GM19397 (cell line): ENCODE data around the gene ZNF74.

ENCODE experiments used
- ATAC-seq: cut with Tn5 transposase; IDR thresholded peaks from one replicate; pipeline ENCODE4 v1.9.1; 2021; ENCODE audit warnings: mild to moderate bottlenecking, moderate library complexity; ENCODE audit not compliant: unreplicated experiment

Gene ZNF74

DNA sequence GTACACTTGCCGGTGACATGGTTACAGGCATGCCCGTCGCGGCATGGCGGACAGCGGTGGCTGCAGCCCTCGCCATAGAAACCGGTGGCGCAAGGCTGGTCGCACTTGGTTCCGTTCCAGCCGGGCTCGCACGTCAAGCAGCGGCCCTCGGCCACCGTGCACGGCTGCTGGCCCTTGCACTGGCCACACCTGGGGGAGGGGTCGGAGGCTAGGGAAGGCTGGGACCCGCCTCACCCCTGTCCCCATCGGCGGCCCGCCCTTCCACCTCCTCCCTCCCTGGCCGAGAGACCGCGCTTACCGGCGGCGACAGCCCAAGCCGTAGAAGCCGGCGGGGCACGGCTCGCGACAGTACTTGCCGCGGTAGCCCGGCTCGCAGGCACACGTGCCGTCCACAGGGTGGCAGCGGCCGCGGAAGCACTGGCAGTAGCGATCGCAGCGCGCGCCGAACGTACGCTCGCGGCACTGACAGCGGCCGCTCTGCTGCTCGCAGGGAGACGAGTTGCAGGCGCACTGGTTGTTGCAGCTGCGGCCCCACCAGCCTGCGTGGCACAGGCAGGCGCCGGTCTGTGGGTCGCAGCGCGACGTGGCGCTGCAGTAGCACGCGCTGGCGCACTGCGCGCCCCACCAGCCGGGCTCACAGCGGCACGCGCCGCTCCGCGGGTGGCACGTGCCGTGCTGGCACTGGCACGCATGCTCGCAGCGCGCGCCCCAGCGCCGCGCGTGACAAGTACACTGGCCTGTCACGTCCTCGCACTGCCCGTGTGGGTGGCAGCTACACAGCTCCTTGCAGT is 37.0 kb downstream of the ZNF74 start:
- no peak for ATAC-seq

DNA sequence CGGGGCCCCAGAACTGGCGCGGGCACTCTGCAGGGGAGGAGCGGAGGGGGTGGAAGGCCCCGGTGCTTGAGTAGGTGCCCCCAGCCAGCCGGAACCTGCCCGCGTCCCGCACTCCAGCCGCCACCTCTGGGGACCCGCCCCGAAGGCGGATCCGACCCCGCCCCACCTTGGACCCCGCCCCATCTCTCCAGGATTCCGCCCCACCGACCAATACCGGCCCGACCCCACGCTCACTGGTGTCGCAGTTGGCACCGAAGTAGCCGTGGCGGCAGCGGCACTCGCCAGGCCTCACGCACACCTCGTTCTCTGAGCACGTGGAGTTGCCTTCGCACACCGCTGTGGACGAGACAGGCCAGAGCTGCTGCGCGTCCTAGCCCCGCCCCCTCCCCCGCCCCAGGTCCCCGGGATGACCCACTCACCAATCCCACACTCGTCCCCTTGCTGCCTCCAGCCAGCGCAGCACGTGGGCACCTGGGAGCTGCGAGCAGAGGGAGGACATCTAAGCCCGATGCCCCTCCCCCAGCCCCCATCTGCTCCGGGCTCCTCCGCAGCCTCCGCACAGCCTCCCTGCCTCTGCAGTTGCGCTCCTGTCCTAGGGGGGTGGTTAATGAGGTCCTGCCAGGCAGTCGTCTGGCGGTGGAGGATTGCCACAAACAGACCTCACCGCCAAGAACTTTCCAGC is 37.7 kb downstream of the ZNF74 start:
- ATAC-seq = no peak

DNA sequence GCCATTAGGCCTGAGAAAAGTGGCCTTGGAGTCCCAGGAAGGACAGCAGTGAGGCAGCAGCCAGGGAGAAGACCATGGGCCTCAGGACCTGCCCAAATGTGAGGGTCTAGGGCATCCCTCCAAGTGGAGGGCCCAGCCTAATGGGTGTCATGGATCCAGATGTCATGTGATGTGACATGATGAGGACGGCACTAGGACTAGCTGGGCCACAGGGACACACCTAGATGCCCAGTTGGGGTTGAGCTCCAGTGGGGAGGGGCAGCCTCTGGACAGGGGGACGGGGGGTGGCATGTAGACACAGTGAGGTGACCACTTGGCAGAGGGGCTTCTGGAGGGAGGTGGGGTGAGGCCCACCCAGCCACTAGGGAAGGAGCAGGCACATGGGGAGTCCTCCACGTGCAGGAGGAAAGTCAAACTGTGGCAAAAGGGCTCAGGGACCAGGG is 38.3 kb downstream of the ZNF74 start:
- ATAC-seq = no peak

DNA sequence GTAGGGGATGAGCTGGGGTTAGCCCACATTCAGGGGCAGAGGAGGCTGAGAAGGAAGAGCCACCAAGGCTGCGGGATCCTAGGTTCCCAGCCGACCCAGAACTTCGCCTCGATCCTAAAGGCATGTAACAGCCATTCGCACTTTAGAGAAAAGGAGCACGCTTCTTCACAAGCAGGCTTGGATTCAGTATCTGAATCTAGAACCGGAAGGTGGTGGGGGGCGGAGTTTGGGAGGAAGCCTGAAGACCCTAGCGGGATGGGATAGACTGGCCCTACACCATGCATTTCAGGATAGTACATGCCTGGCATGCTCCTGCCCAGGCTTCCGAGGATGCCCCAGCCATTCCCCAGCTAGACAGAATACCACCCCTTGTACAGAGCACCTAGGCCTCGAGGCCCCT is 39.2 kb downstream of the ZNF74 start:
- no peak for ATAC-seq

DNA sequence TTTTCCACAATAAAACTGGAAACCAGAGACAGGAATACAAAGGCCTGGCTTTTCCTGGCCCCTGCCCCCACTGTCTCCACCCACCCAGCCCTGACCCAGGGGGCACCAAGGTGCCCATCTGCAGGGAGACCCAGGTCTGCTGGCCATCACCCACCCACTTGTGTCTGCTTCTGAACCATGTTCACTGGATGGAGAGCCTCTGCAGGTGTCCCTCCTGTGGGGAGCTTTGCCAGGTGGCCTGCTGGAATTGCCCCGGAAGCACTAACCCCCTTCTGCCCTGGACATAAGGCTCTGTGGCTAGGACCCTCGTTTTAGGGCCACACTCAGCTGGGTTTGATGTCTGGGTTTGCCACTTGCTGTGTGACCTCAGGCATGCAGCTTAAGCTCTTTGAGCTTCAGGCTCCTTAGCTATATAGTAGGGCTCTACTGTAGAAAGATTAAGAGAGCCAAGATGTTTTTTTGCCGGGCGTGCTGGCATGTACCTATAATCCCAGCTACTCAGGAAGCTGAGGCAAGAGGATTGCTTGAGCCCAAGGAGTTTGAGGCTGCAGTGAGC is 39.8 kb downstream of the ZNF74 start:
- no peak for ATAC-seq

DNA sequence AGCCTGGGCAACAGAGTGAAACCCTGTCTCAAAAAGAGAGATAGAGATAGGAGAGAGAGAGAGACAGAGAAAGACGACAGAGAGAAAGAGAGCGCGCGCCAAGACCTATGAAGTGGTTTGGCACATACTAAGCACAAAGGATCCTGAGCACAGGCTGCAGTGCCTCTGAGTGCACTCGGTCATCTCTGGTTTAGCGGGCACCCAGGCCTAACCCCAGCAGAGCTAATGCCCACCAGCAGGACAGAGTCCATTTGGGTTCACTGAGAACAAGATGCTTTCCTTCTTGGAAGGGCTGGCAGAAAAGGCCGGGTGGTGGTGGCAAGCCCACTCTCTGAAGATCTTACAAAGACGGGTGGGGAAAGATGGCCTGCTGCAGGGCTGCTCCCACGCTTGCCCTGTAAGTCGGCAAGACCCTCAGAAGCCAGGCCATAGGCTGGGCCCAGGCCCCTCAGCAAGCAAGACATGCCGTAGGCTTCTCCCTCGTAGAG is 40.4 kb downstream of the ZNF74 start:
- ATAC-seq = no peak

DNA sequence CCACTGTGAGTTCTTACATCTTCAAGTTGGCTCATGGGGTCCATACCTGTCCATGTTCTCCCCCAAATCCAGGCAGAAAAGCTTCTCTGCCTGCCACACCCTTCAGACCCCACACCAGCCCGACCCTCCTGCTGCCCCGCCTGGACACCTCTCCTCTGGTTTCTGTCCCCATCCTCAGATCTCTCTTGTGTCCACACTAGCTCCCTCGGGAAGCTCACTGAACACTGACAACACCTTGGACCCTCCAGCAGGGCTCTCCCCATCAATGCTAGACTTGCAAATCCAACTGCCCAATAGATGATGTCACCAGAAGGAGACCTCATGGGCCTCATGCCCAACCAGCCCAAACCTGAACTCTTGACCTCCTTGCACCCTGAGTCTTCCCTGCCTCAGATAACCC is 40.8 kb downstream of the ZNF74 start:
- no peak for ATAC-seq

DNA sequence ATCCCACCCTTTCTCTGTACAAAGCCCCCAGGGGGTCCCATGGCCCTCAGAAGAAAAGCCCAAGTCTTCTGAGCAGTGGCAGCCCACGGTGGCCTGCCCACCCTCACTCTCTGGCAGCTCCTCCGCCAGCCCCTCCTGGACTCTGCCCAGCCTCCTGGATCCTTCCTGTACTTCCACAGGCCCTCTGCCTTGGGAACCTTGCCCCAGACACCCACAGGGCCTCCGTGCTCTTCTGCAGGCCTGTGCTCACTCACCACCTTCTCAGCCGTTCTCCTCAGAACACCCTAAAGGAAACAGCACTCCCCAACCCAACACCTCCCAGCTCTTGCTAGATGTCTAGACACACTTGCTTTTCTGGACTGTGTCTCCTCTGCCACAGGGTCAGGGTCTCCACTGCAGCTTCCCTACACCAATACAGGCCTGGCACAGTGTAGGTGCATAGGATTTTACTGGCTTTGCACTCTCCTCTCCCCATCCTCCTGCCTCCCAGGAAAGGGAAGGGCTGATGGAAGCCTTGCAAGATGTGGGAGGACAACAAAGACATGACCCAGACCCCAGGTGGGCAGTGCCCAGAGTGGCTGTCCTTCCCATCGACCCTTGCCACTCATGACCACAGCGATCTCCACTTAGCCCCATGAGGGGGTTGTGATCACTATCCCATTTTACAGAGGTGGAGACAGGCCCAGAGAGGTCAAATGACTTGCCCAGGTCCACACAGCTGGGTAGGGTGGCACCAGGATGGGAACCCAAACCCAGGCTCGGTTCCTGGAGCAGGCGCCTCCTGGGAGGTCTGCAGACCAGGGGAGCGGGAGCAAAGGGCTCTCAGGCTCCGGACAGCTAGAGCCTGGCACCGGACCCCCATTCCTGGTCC is 41.7 kb downstream of the ZNF74 start:
- ATAC-seq = no peak

DNA sequence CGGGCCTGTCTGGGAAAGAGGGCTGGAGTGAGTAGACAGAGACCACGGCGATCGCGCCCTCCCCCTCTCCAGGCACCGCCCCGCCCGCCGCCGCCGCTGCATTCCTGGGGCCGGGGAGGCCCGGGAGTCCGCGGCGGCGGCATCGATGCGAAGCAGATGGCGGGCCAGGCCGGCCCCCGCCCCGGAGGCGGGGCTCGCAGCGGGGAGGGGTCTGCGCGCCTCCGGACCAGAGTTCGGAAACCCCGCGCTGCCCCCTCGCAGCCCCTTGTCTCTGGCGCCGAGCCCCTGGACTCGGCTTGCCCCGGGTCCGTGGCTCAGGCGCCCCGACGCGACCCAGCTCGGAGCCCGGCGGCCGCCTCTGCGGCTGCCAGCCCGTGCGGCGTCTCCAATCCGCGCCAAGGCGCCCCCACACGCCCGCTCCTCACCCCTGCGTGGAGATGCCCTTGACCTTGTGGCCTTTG is 42.4 kb downstream of the ZNF74 start:
- no peak for ATAC-seq

DNA sequence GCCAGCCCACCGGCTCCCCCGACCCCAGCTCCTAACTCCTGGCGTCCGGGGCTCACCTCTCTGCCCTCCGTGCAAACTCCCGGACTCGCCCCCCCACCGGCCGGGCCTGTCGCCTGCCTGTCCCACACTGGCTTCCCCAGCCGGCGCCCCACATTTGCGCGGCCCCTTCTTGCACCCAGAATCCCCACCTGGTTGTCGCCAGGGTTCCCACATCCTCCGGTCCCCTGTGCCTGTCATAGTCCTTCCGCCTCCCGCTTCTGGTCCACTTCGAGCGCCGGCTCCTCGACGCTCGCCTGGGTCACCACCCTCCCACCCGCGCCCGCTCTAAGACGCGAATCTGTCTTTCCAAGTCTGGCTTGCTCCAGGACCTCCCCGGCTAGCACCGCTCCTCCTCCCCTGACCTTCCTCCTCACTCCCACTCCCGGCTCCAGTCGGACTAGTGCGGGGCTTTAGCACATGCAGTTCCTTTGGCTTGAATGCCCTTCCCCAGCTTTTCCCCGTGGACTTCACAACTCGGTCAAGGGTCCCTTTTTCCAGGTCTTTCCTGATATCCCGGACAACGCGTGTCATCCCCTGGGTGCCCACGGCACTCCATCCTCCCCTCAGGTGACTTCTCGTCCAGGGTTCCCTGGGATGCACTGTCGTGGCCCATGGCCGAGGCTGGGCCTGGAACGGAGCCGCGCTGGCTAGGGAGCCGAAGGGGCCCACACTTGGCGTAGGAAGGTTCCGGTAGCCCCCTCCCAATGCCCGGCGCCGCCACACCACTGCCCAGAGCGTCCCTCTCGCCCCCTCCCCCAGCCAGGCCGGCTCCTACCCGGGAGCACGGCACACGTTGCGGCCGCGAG is 43.0 kb downstream of the ZNF74 start:
- ATAC-seq = no peak

DNA sequence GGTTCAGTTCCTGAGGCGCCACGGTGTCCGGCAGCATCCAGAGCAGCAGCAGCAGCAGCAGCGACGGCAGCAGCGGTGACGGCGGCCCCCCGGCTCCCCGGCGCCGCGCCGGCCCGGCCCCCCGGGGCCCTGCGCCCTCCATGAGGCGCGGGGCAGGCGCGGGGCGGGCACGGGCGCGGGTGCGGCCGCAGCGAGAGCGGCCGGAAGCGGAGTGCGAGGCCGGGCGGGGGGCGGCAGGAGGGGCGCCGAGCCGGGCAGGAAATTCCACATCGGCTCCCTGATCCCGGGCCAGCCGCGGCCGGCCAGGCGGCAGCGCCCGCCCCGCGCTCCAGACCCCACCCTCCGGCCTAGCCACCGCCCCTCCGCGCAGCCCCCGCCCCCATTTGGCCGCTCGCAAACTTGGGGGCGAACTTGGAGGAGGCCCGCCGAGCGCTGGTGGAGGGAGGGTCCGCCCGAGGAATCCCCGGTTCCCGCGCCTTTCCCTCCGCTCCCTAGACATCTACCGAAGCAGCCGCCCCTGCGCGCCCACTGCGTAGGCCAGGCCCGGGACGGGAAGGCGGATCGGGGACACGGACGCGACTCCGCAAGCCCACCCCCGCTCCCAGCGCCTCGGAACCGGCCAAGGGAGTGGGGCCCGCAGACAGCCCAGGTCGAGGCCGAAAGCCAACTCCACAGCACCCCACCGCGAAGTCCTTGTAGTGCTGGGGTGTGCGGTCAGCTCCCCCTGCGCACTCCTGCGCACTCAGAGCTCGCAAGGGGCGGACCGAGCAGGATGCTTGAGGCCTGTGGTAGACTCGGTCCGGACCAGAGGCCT is 43.9 kb downstream of the ZNF74 start, which contains the start of gene SCARF2:
SCARF2 (minus strand) TSS at position 213 of the 814 bp plus-strand sequence; CDS start at position 142, 71 bp downstream.
- ATAC-seq = no peak

DNA sequence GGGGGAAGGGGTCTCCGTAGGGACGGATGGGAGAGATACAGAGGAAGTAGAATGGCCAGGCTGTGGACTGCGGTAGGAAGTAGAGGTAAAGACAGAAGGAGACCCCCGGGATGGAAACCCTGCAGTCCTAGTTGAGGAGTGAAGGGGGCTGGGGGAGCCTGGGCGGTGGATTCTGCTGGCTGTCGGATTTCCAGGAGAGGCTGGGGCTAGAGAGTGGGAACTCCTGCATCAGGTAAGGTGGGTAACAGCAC is 44.4 kb downstream of the ZNF74 start:
- no peak for ATAC-seq

DNA sequence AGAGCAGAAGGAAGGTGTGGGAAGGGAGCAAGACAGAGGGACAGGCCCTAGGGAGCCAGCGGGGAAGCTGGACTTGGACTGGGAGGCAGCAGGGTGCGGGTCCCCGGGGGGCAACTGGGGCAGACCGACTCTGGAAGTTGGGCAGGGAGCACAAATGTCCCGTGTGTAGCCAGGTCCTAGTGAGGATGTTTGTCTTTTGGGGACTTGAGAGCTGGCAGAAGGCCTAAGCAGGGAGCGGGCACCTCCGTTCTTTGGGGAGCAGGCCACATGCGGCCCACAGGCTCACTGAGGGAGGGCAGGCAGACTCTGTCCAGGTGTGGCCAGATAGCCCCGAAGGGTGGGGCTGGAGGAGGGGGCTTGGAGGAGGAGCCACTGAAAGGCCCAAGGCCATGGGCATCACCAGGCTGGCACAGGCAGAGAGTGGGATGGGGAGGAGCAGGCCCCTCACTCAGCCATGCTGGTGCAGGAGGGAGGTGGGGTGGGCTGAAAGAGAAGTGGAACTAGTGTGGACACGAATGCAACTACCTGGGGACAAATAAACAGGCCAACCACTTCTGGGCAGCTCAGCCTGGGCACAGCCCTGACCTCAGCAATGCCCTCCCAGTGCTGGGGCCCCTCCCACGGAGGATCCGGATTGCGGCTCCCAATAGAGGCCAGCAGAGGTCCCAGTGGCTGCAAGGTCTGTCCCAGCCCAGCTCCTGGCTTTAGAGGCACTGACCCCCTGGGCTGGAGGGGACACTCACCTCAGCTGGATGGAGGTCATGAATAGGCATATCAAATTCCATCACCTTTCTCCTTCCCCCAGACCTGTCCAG is 44.9 kb downstream of the ZNF74 start:
- no peak for ATAC-seq

DNA sequence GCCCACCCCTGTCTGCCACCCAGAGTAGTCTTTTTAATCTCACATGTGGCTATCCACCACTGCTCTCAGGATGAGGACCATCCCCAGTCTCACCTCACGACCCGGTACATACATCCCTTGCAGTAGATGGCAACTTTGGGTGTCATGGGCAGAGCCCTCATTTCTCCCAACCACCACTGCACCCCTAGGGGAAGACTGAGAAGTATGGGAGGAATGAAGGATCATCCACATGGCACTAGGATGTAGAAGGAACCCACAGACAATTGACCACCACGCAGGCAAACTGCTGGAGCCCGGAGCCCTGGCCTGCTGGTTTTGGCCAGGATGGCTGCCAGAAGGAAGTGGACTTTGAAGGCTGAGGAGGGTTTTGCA is 45.6 kb downstream of the ZNF74 start:
- ATAC-seq = no peak

DNA sequence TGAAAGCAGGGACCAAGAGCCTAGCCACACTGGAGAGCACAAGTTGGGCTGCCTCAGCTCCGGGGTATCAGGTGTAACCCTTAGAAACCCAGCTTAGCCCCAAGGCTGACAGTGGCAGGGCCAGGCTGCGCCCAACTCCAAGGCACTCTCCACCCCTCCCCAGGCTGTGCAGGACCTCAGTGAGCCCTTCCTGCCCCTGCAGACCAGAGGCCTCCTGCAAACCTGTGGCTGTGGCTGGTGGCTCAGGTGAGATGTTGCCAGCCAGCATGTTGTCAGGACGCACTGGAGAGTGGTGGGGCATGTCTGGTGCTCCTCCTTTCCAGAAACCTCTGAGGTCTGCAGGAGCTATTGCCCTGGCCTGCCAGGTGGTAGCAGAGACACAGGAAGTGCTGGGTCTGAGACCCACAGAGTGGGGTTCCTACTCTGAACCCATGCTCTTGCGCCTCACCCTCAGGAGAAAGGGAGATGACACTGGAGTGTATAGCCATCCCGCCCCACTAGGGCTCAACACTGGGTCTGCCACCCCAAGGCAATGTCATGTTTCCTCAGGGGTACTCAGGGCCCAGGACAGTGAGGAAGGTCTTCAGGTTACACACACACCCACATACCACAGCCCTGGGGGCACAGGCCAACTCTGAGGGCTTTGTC is 46.1 kb downstream of the ZNF74 start:
- ATAC-seq = no peak

DNA sequence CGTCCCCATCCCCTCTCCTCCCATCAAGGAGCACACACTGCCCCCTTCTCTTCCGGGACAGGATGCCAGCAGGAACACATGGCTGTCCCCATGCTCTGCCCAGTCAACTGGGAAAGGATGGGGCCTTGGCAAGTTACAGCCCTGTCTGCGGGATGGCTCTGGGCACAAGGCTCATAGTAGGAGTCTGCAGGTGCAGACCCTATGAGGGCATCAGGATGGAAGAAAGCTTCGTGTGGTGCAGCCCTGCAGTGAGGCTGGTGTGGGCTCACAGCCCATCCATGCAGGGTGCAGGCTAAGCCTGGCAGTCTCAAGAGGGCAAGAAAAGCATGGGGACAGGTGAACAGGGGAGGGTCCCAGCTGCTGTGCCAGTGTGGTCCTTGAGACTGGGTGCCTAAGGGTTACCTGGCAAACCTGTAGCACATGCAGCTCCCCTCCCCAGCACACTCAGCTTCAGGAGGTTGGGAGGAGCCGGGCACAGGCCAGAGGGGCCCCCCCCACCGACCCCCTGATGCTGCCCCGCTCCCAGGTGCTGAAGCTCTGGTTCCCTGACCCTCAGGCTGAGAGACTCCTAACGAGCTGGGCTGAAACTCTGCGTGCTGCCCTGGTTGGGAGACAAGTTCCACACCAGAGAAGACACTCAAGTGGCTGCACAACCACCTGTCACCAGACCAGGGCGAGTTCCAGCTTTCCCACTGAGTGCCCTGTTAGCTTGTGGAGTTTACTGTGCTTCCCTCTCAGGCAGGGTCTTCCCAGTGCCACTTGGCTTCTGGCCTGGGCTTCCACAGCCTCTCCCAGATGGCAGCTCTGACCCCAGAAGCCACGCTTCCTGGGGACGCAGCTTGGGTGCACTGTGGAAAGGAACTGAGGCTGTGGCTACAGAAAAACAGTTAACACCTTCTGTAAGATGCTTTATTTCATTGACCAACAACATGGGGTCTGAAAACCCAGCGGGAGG is 47.0 kb downstream of the ZNF74 start:
- ATAC-seq = no peak
